ENCODE data around the gene FRMD5. TPM values are rescaled to one million over a fixed set of nuclear protein-coding genes. Genes with fewer than 3 reads are reported as not detected.

Gene FRMD5
- total RNA-seq, 2 donors from 2014 or later = 3.6 to 7.0 TPM

DNA sequence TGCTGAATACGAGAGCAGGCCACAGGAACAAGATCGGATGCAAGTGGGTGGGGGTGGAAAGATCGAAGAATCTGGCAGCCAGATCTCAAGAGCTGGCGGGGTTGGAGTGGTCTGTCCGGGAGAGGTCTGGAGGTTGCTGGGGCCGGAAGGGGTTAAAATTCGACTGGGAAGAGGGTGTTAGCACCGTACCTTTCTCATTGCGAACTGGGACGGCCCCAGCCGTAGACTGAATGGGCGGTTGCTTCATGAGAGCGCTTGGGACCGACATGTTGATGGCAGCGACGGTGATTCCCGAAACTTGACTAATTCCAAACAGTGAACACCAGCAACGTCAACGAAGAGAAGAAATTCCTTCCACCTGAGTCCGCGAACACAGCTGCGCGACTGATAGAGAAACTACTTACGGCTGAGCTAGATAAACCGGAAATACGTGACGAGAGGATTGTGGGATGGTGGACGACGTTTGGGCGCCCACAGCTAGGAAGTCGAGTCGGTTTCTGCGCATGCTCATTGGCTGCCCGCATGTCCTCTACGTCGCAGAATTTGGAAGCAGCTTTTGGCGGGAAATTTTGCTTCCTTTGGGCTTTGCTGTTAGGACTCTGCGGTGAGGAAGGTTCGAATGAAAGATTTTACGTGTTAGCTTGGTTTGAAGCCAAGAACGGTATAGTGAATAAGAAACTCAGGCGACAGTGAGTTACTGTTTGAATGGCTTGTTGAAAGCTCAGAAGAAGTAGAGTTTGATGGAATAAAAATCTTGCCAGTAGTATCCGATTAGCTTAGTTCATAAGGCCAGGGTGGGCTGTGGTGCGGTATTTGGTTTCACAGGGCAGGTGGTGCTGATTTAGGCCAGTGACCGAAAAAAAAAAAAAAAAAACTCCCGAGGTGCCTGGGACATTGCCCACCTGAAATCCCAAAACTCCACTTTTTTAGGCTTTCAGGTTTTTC, 370.5 kb downstream of the FRMD5 start, which contains the start of gene MFAP1:
TSS of gene MFAP1 (minus strand) at position 389 of the 945 bp plus-strand sequence. CDS start at position 268, 121 bp downstream.
- Mint-ChIP-seq H3K9me3 (peaks cover 4% of the 10 kb centered on the region), H3K27me3 (ENCODE audit: insufficient read depth) (peaks cover 3% of the 10 kb centered on the region), H3K36me3 (ENCODE audit: low read depth) (peaks cover 25% of the 10 kb centered on the region), H3K4me1 (no peaks in the 10 kb centered on the region), H3K27ac (peak within 1 kb of the TSS; percentile 100), H3K4me3 (peak within 1 kb of the TSS; percentile 98)
- Histone ChIP-seq H3K36me3 (ENCODE audit: control insufficient read depth, insufficient read depth, low read length) (peaks cover 22% of the 10 kb centered on the region), H3K27ac (ENCODE audit: low read depth, low read length) (no peak within 1 kb of the TSS), H3K9me3 (ENCODE audit: control insufficient read depth, low read length) (peaks cover 7% of the 10 kb centered on the region), H3K9ac (ENCODE audit: extremely low read depth, low read length, poor library complexity, severe bottlenecking) (peak within 1 kb of the TSS; percentile 70), H3K4me1 (ENCODE audit: control insufficient read depth, insufficient read depth, low read length) (no peaks in the 10 kb centered on the region), H3K4me3 (ENCODE audit: low read length) (peak within 1 kb of the TSS; percentile 87), H3K27me3 (ENCODE audit: control insufficient read depth, insufficient read depth, low read length, poor library complexity, severe bottlenecking) (no peaks in the 10 kb centered on the region)
- TF ChIP-seq, protein P1, sequence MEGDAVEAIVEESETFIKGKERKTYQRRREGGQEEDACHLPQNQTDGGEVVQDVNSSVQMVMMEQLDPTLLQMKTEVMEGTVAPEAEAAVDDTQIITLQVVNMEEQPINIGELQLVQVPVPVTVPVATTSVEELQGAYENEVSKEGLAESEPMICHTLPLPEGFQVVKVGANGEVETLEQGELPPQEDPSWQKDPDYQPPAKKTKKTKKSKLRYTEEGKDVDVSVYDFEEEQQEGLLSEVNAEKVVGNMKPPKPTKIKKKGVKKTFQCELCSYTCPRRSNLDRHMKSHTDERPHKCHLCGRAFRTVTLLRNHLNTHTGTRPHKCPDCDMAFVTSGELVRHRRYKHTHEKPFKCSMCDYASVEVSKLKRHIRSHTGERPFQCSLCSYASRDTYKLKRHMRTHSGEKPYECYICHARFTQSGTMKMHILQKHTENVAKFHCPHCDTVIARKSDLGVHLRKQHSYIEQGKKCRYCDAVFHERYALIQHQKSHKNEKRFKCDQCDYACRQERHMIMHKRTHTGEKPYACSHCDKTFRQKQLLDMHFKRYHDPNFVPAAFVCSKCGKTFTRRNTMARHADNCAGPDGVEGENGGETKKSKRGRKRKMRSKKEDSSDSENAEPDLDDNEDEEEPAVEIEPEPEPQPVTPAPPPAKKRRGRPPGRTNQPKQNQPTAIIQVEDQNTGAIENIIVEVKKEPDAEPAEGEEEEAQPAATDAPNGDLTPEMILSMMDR (conservative IDR thresholded peaks at IDR 0.05) = no peak
- DNase-seq = peak; percentile 94
- 10 to 11% methylated on average over 23 to 45 of the region's 46 CpGs for WGBS, 2 experiments (ENCODE audit: insufficient coverage in 1 of 2, insufficient read length in 1 of 2)

DNA sequence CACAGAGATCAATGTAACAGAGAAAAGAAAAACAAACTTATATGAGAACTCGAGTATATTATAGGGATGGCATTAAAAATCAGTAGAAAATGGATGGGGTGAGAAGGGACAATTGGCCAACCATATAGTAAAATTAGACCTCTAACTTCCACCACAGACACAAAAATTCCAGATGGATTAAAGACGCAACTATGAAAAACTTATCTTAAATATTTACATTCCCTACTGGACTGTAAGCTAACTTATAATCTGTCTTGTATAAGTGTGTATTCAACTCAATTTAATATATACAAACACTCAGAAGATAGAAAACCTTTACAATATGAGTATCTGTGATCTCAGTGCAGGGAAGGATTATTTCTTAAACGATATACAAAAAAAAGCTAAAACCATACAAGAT, 373.6 kb downstream of the FRMD5 start:
- Histone ChIP-seq H3K27me3 (ENCODE audit: control insufficient read depth, insufficient read depth, low read length, poor library complexity, severe bottlenecking) (no peaks in the 10 kb centered on the region), H3K36me3 (ENCODE audit: control insufficient read depth, insufficient read depth, low read length) (peaks cover 41% of the 10 kb centered on the region), H3K27ac (ENCODE audit: low read depth, low read length) (no peak overlapping the region), H3K4me1 (ENCODE audit: control insufficient read depth, insufficient read depth, low read length) (no peaks in the 10 kb centered on the region), H3K9ac (ENCODE audit: extremely low read depth, low read length, poor library complexity, severe bottlenecking) (no peak overlapping the region), H3K9me3 (ENCODE audit: control insufficient read depth, low read length) (peaks cover 7% of the 10 kb centered on the region), H3K4me3 (ENCODE audit: low read length) (peak overlapping the region; percentile 10)
- H3K27ac Mint-ChIP-seq = no peak overlapping the region
- WGBS, 2 experiments (ENCODE audit: insufficient coverage in 1 of 2, insufficient read length in 1 of 2) = 82% methylated on average over 2 of the region's 3 CpGs; no CpG with 5 or more reads in 1 of the 2 experiments
- H3K4me1 Mint-ChIP-seq = no peaks in the 10 kb centered on the region
- H3K27me3 Mint-ChIP-seq (ENCODE audit: insufficient read depth) = peaks cover 3% of the 10 kb centered on the region
- H3K9me3 Mint-ChIP-seq = peaks cover 4% of the 10 kb centered on the region
- no peak overlapping the region for H3K4me3 Mint-ChIP-seq
- DNase-seq = no peak
- TF ChIP-seq, protein P1 (conservative IDR thresholded peaks at IDR 0.05) = no peak
- peaks cover 37% of the 10 kb centered on the region for H3K36me3 Mint-ChIP-seq (ENCODE audit: low read depth)

Other genes starting within 250 kb of the FRMD5 start
- 10 to 100 TPM; 48.1 to 57.0 TPM for gene GOLM2, start 93.4 kb upstream of the FRMD5 start, total RNA-seq
- 10 to 100 TPM; 71.1 to 74.3 TPM for gene CTDSPL2, start 232.4 kb upstream of the FRMD5 start, total RNA-seq

Measured in endodermal cell (in vitro differentiated cells).